Suprapubic skin (tissue), 4 donors: Measurements from ENCODE around the gene TBC1D22A. TPM values are rescaled to one million over a fixed set of nuclear protein-coding genes. Genes with fewer than 3 reads are reported as not detected.

Experiments used
- DNase-seq, 2 donors: peaks; one replicate each; pipeline ENCODE4 v3.0.0-alpha.2; 2019; ENCODE audit warnings: low spot score in 2 of 2
- H3K27ac ChIP-seq: fragments of 200-600 bp; sonication (generic); one replicate; pipeline ENCODE4 v1.5.1; 2019
- H3K27me3 ChIP-seq: fragments of 200-600 bp; sonication (generic); one replicate; pipeline ENCODE4 v1.5.1; 2019
- H3K36me3 ChIP-seq: fragments of 200-600 bp; sonication (generic); one replicate; pipeline ENCODE4 v1.5.1; 2019
- H3K4me1 ChIP-seq: fragments of 200-600 bp; sonication (generic); one replicate; pipeline ENCODE4 v1.5.1; 2019
- H3K4me3 ChIP-seq: fragments of 200-600 bp; sonication (generic); one replicate; pipeline ENCODE4 v1.5.1; 2019; ENCODE audit warnings: mild to moderate bottlenecking
- H3K9me3 ChIP-seq: fragments of 200-600 bp; sonication (generic); one replicate; pipeline ENCODE4 v1.5.1; 2019
- EP300 ChIP-seq: sonication (generic); formaldehyde crosslinking; IDR thresholded peaks from one replicate; pipeline ENCODE4 v1.6.1; 2017; ENCODE audit warnings: antibody characterized with exemption
- POLR2A ChIP-seq, 2 donors: fragments of 450-650 bp; IDR thresholded peaks; one replicate each; pipeline ENCODE4 v1.6.1; 2017; ENCODE audit warnings: antibody characterized with exemption in 2 of 2, mild to moderate bottlenecking in 2 of 2, moderate library complexity in 2 of 2
- POLR2AphosphoS5 ChIP-seq, 3 donors: sonication (generic); formaldehyde crosslinking; IDR thresholded peaks; one replicate each; pipeline ENCODE4 v1.6.1; 2017; ENCODE audit warnings: antibody characterized with exemption in 3 of 3
- WGBS: methylation state at CpG from one replicate; pipeline ENCODE4 v1.1.5; 2018; 5-methylcytosine and 5-hydroxymethylcytosine counted together
- total RNA-seq, 4 donors: library from RNA; depleted of rRNA; stranded (reverse); fragments of >200 nt; gene quantifications; one replicate each; pipeline ENCODE4 v1.1.0, GENCODE V29; 2016
- TF ChIP-seq, protein P1 (sequence below), 2 donors: fragments of 200-600 bp in 1 of 2; fragments of 450-650 bp in 1 of 2; sonication (generic) in 1 of 2; IDR thresholded peaks; one replicate each; pipeline ENCODE4 v1.5.1; 2016 to 2019; ENCODE audit warnings: antibody characterized with exemption in 2 of 2, mild to moderate bottlenecking in 1 of 2, moderate library complexity in 1 of 2

The TBC1D22A gene
- total RNA-seq, 4 donors from 2014 or later = 24.8 to 43.2 (median 35.4) TPM

DNA sequence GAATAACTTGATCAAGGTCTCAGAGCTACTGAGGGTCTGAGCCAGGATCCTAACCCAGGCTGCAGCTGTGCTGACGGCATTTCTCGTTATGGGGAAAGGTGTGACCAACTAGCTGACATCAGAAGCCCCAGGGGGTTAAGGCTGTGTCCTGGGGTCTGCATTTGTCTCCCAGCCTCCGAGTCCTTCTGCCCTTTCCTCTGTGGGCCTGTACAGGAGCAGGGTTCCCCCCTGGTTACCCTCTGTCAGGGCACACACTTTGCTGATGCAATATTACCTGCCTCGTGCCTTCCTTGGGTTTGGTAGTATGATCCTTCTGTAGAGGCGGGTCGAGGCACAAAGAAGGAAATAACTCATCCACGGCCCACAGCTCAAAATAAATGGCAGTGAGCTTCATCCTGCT is 183.0 kb downstream of the TBC1D22A start:
- no peaks in the 10 kb centered on the region for H3K4me1 ChIP-seq
- no peaks in the 10 kb centered on the region for H3K27me3 ChIP-seq
- 89% methylated on average over 7 of the region's 7 CpGs for WGBS
- no peak for TF ChIP-seq POLR2A (IDR thresholded peaks at IDR 0.05)
- no peak for TF ChIP-seq EP300
- TF ChIP-seq, protein P1, sequence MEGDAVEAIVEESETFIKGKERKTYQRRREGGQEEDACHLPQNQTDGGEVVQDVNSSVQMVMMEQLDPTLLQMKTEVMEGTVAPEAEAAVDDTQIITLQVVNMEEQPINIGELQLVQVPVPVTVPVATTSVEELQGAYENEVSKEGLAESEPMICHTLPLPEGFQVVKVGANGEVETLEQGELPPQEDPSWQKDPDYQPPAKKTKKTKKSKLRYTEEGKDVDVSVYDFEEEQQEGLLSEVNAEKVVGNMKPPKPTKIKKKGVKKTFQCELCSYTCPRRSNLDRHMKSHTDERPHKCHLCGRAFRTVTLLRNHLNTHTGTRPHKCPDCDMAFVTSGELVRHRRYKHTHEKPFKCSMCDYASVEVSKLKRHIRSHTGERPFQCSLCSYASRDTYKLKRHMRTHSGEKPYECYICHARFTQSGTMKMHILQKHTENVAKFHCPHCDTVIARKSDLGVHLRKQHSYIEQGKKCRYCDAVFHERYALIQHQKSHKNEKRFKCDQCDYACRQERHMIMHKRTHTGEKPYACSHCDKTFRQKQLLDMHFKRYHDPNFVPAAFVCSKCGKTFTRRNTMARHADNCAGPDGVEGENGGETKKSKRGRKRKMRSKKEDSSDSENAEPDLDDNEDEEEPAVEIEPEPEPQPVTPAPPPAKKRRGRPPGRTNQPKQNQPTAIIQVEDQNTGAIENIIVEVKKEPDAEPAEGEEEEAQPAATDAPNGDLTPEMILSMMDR (IDR thresholded peaks at IDR 0.05) = no peak
- no peak for TF ChIP-seq POLR2AphosphoS5 (IDR thresholded peaks at IDR 0.05)
- H3K4me3 ChIP-seq = no peak overlapping the region
- no peak overlapping the region for H3K27ac ChIP-seq
- no peaks in the 10 kb centered on the region for H3K9me3 ChIP-seq
- peaks cover 18% of the 10 kb centered on the region for H3K36me3 ChIP-seq
- DNase-seq = no peak

DNA sequence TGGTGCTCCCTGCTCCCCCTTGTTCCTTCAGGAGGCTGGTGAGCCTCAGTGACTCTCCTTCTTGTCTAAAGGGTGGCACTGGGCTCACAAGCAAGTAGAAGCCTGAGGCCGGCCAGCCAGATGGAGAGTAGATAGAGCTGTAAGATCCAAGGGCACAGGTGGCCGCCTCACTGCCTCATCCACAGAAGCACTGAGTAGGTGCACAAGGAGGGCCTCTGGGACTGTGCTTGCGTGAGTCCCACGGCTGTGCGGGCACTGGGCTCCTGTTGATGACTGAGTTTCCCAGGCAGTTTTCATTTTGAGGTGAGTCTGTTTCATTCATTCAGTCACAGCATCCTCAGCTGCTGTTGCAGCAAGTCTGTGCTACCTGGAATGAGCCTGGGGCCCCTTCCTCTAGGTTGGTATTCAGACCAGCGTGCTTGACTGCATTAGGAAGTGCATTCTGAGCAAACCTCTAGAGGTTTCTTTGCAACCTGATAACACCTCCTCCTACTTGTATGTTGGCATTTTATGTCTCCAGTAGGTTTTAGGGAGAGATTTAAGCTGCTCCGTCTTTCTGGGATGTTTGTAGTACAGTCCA is 184.0 kb downstream of the TBC1D22A start:
- Histone ChIP-seq H3K9me3 (no peaks in the 10 kb centered on the region), H3K27ac (no peak overlapping the region), H3K36me3 (peaks cover 18% of the 10 kb centered on the region), H3K4me3 (no peak overlapping the region), H3K27me3 (no peaks in the 10 kb centered on the region), H3K4me1 (no peaks in the 10 kb centered on the region)
- WGBS = 95% methylated on average over 7 of the region's 7 CpGs
- no peak for DNase-seq
- no peak for TF ChIP-seq POLR2A (IDR thresholded peaks at IDR 0.05)

DNA sequence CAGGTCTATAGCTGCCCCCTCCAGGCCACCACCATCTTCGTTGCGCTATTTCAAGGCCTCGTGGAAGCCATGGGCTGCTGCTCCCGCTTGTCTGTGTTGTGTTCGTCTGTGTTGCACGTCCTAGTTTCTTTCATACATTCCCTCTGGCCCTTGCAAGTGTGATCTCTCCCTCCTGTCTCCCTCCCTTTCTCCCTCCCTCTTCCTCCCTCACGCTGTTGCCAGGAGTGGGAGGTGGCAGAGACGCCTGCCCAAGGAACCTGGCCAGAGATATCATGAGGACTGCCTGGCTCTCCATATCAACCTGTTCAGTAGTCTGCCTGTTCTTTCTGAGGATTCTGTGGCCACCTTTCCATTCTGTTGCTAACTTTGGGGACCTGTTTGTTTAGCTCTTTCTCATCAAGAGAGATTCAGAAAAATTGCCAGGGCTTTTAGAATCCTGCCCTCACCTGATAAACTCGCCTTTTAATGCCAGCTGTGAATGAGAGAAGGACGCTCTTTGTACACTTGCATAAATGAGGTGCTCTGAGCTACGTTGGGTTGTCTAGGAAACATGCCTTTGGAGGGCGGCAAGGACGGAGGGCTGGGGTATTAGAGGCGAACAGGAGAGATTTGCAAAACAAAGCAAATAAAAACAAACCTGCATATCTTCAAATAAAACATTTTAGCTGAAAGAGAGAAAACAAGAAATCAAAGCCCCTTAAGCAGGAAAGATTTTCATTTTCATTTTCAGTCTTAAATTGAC is 185.2 kb downstream of the TBC1D22A start:
- Histone ChIP-seq H3K27me3 (no peaks in the 10 kb centered on the region), H3K27ac (no peak overlapping the region), H3K9me3 (no peaks in the 10 kb centered on the region), H3K36me3 (peaks cover 18% of the 10 kb centered on the region), H3K4me1 (no peaks in the 10 kb centered on the region), H3K4me3 (no peak overlapping the region)
- TF ChIP-seq POLR2A (IDR thresholded peaks at IDR 0.05) (no peak), POLR2AphosphoS5 (IDR thresholded peaks at IDR 0.05) (no peak), EP300 (no peak)
- TF ChIP-seq, protein P1 (IDR thresholded peaks at IDR 0.05) = no peak
- 87% methylated on average over 14 of the region's 14 CpGs for WGBS
- no peak for DNase-seq

DNA sequence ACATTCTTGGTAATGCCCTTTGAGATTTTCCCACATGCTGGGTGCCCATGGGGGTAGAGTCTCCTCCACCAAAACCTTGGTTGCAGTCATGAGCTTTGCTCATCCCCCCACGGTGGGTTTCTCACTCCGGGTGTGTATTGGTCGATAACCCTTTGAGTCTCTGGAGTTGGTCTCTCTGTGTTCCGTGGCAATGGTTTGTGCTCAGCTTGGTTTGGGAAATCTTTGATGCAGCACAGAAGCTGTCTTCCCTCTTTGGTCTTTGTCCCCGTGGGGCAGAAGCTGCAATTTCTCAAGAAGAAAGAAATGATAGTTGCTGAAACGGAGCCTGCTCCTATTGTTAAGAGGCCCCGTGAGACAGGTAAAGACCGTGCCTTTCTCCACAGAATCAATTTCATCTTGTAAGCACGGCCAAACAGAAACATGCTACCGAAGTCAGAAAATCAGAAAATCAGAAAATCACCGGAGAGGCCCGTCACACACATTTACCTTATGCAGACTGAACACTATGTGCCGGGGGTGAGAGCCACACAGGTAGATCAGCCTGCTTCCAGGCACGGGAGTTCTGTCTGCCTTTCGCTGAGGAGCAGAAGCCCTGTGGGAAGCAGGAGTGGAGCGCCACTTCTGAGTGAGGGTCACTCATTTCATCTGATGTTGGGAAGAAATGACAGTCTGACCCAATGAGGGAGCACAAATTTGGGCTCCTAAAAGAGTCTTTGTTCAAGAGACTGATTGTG is 186.1 kb downstream of the TBC1D22A start:
- DNase-seq = no peak
- Histone ChIP-seq H3K4me1 (no peaks in the 10 kb centered on the region), H3K27me3 (no peaks in the 10 kb centered on the region), H3K27ac (no peak overlapping the region), H3K36me3 (peaks cover 10% of the 10 kb centered on the region), H3K4me3 (no peak overlapping the region), H3K9me3 (no peaks in the 10 kb centered on the region)
- no peak for TF ChIP-seq POLR2A (IDR thresholded peaks at IDR 0.05)
- TF ChIP-seq, protein P1 (IDR thresholded peaks at IDR 0.05) = no peak
- TF ChIP-seq POLR2AphosphoS5 (IDR thresholded peaks at IDR 0.05) = no peak
- no peak for TF ChIP-seq EP300
- WGBS = 94% methylated on average over 16 of the region's 16 CpGs

DNA sequence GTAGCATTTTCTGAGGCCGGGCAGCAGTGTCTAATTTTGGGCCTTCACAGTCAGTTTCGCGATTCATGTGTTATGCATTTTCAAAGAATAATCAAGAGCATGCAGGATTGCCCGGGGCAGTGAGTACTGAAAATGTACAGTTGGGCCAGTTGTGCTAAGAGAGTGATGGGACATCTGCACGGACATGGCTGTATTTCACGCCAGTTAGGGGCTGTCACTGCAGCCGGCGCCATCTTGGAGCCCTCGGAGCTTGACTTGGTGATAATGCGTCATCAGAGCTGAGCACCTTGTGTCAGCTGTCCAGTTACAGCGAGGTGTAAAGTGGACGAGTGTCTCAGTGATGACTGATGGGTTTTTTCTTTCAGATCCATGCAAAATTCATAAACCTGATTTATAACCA is 188.9 kb downstream of the TBC1D22A start:
- Histone ChIP-seq H3K27me3 (no peaks in the 10 kb centered on the region), H3K27ac (no peak overlapping the region), H3K36me3 (peaks cover 8% of the 10 kb centered on the region), H3K4me3 (no peak overlapping the region), H3K9me3 (no peaks in the 10 kb centered on the region), H3K4me1 (no peaks in the 10 kb centered on the region)
- DNase-seq = peak in 1 of 2 donors; percentile 26
- no peak for TF ChIP-seq POLR2AphosphoS5 (IDR thresholded peaks at IDR 0.05)
- TF ChIP-seq POLR2A (IDR thresholded peaks at IDR 0.05) = no peak
- TF ChIP-seq EP300 = no peak
- TF ChIP-seq, protein P1 (IDR thresholded peaks at IDR 0.05) = no peak
- WGBS = 88% methylated on average over 12 of the region's 12 CpGs
